ENCODE data around the gene KRTAP9-6.
"Not testable (repeated sequence)": the region's sequence is repeated elsewhere in the genome, so short reads cannot be mapped to it uniquely, and the experiment has no call there.

KRTAP9-6 gene

GRCh38 chr17:41251261-41251660, 13.9 kb upstream of the KRTAP9-6 start:
- H3K27ac ChIP-seq (ENCODE audit: low read depth, low read length): no peak overlapping the region
- H3K27me3 ChIP-seq (ENCODE audit: control insufficient read depth, insufficient read depth, low read length): no peaks in the 10 kb centered on the region
- no peak overlapping the region for H3K4me3 ChIP-seq (ENCODE audit: low read length)
- H3K36me3 ChIP-seq (ENCODE audit: control insufficient read depth, insufficient read depth, low read length): no peaks in the 10 kb centered on the region
- H3K4me1 ChIP-seq (ENCODE audit: control insufficient read depth, insufficient read depth, low read length): no peaks in the 10 kb centered on the region
- no peak overlapping the region for H3K9ac ChIP-seq (ENCODE audit: low read length)

- Histone ChIP-seq H3K27ac (ENCODE audit: low read depth, low read length) (no peak overlapping the region), H3K27me3 (ENCODE audit: control insufficient read depth, insufficient read depth, low read length) (no peaks in the 10 kb centered on the region), H3K9ac (ENCODE audit: low read length) (no peak overlapping the region), H3K4me3 (ENCODE audit: low read length) (no peak overlapping the region), H3K4me1 (ENCODE audit: control insufficient read depth, insufficient read depth, low read length) (no peaks in the 10 kb centered on the region), H3K36me3 (ENCODE audit: control insufficient read depth, insufficient read depth, low read length) (no peaks in the 10 kb centered on the region)
Observed at GRCh38 chr17:41254861-41255260, 10.3 kb upstream of the KRTAP9-6 start.

- not testable (repeated sequence) for H3K4me3 ChIP-seq (ENCODE audit: low read length); H3K36me3 ChIP-seq (ENCODE audit: control insufficient read depth, insufficient read depth, low read length); H3K9ac ChIP-seq (ENCODE audit: low read length); H3K27me3 ChIP-seq (ENCODE audit: control insufficient read depth, insufficient read depth, low read length); H3K4me1 ChIP-seq (ENCODE audit: control insufficient read depth, insufficient read depth, low read length); H3K27ac ChIP-seq (ENCODE audit: low read depth, low read length)
Observed at GRCh38 chr17:41255381-41256290, 9.5 kb upstream of the KRTAP9-6 start, which contains the start of gene KRTAP9-9. TSS of gene KRTAP9-9 (plus strand) at chr17:41255384.

GRCh38 chr17:41256291-41256685, 8.9 kb upstream of the KRTAP9-6 start:
- Histone ChIP-seq H3K36me3 (ENCODE audit: control insufficient read depth, insufficient read depth, low read length) (no peaks in the 10 kb centered on the region), H3K4me3 (ENCODE audit: low read length) (no peak overlapping the region), H3K4me1 (ENCODE audit: control insufficient read depth, insufficient read depth, low read length) (no peaks in the 10 kb centered on the region), H3K9ac (ENCODE audit: low read length) (no peak overlapping the region), H3K27me3 (ENCODE audit: control insufficient read depth, insufficient read depth, low read length) (no peaks in the 10 kb centered on the region), H3K27ac (ENCODE audit: low read depth, low read length) (no peak overlapping the region)

GRCh38 chr17:41258406-41258805, 6.8 kb upstream of the KRTAP9-6 start:
- H3K27ac ChIP-seq (ENCODE audit: low read depth, low read length): no peak overlapping the region
- no peak overlapping the region for H3K9ac ChIP-seq (ENCODE audit: low read length)
- H3K4me3 ChIP-seq (ENCODE audit: low read length): no peak overlapping the region
- no peaks in the 10 kb centered on the region for H3K36me3 ChIP-seq (ENCODE audit: control insufficient read depth, insufficient read depth, low read length)
- no peaks in the 10 kb centered on the region for H3K27me3 ChIP-seq (ENCODE audit: control insufficient read depth, insufficient read depth, low read length)
- H3K4me1 ChIP-seq (ENCODE audit: control insufficient read depth, insufficient read depth, low read length): no peaks in the 10 kb centered on the region

- no peak overlapping the region for H3K4me3 ChIP-seq (ENCODE audit: low read length)
- H3K36me3 ChIP-seq (ENCODE audit: control insufficient read depth, insufficient read depth, low read length): no peaks in the 10 kb centered on the region
- H3K27me3 ChIP-seq (ENCODE audit: control insufficient read depth, insufficient read depth, low read length): no peaks in the 10 kb centered on the region
- H3K4me1 ChIP-seq (ENCODE audit: control insufficient read depth, insufficient read depth, low read length): no peaks in the 10 kb centered on the region
- H3K9ac ChIP-seq (ENCODE audit: low read length): no peak overlapping the region
- no peak overlapping the region for H3K27ac ChIP-seq (ENCODE audit: low read depth, low read length)
Observed at GRCh38 chr17:41263212-41263611, 2.0 kb upstream of the KRTAP9-6 start.

- Histone ChIP-seq H3K4me3 (ENCODE audit: low read length) (no peak overlapping the region), H3K9ac (ENCODE audit: low read length) (no peak overlapping the region), H3K27me3 (ENCODE audit: control insufficient read depth, insufficient read depth, low read length) (no peaks in the 10 kb centered on the region), H3K36me3 (ENCODE audit: control insufficient read depth, insufficient read depth, low read length) (no peaks in the 10 kb centered on the region), H3K4me1 (ENCODE audit: control insufficient read depth, insufficient read depth, low read length) (no peaks in the 10 kb centered on the region), H3K27ac (ENCODE audit: low read depth, low read length) (no peak overlapping the region)
Observed at GRCh38 chr17:41264599-41264998, 579 bp upstream of the KRTAP9-6 start.

GRCh38 chr17:41267711-41268110, 2.5 kb downstream of the KRTAP9-6 start:
- H3K4me3 ChIP-seq (ENCODE audit: low read length): no peak overlapping the region
- no peaks in the 10 kb centered on the region for H3K27me3 ChIP-seq (ENCODE audit: control insufficient read depth, insufficient read depth, low read length)
- H3K9ac ChIP-seq (ENCODE audit: low read length): no peak overlapping the region
- H3K27ac ChIP-seq (ENCODE audit: low read depth, low read length): no peak overlapping the region
- no peaks in the 10 kb centered on the region for H3K36me3 ChIP-seq (ENCODE audit: control insufficient read depth, insufficient read depth, low read length)
- no peaks in the 10 kb centered on the region for H3K4me1 ChIP-seq (ENCODE audit: control insufficient read depth, insufficient read depth, low read length)

GRCh38 chr17:41271323-41271722, 6.1 kb downstream of the KRTAP9-6 start:
- not testable (repeated sequence) for H3K9ac ChIP-seq (ENCODE audit: low read length); H3K36me3 ChIP-seq (ENCODE audit: control insufficient read depth, insufficient read depth, low read length); H3K4me1 ChIP-seq (ENCODE audit: control insufficient read depth, insufficient read depth, low read length); H3K27me3 ChIP-seq (ENCODE audit: control insufficient read depth, insufficient read depth, low read length); H3K4me3 ChIP-seq (ENCODE audit: low read length); H3K27ac ChIP-seq (ENCODE audit: low read depth, low read length)

GRCh38 chr17:41271858-41272257, 6.7 kb downstream of the KRTAP9-6 start:
- no peak overlapping the region for H3K9ac ChIP-seq (ENCODE audit: low read length)
- H3K27me3 ChIP-seq (ENCODE audit: control insufficient read depth, insufficient read depth, low read length): no peaks in the 10 kb centered on the region
- H3K36me3 ChIP-seq (ENCODE audit: control insufficient read depth, insufficient read depth, low read length): no peaks in the 10 kb centered on the region

GRCh38 chr17:41275648-41276190, 10.5 kb downstream of the KRTAP9-6 start, which contains the start of gene KRTAP9-7:
TSS of gene KRTAP9-7 (plus strand) at chr17:41275698. CDS start at chr17:41275698, 0 bp downstream.
- not testable (repeated sequence) for H3K4me3 ChIP-seq (ENCODE audit: low read length); H3K36me3 ChIP-seq (ENCODE audit: control insufficient read depth, insufficient read depth, low read length); H3K27me3 ChIP-seq (ENCODE audit: control insufficient read depth, insufficient read depth, low read length); H3K27ac ChIP-seq (ENCODE audit: low read depth, low read length); H3K4me1 ChIP-seq (ENCODE audit: control insufficient read depth, insufficient read depth, low read length); H3K9ac ChIP-seq (ENCODE audit: low read length)

More at GRCh38 chr17:41271858-41272257, 6.7 kb downstream of the KRTAP9-6 start:
- Histone ChIP-seq H3K27ac (ENCODE audit: low read depth, low read length) (no peak overlapping the region), H3K4me1 (ENCODE audit: control insufficient read depth, insufficient read depth, low read length) (no peaks in the 10 kb centered on the region), H3K4me3 (ENCODE audit: low read length) (no peak overlapping the region)

GRCh38 chr17:41278176-41278955, 13.2 kb downstream of the KRTAP9-6 start:
- Histone ChIP-seq H3K4me1 (ENCODE audit: control insufficient read depth, insufficient read depth, low read length) (no peaks in the 10 kb centered on the region), H3K4me3 (ENCODE audit: low read length) (no peak overlapping the region), H3K27ac (ENCODE audit: low read depth, low read length) (no peak overlapping the region), H3K27me3 (ENCODE audit: control insufficient read depth, insufficient read depth, low read length) (no peaks in the 10 kb centered on the region), H3K36me3 (ENCODE audit: control insufficient read depth, insufficient read depth, low read length) (no peaks in the 10 kb centered on the region), H3K9ac (ENCODE audit: low read length) (no peak overlapping the region)
